ENCODE results near the gene GNG12.

The GNG12 gene

GRCh38 chr1:67705735-67706453 is 127.4 kb downstream of the GNG12 start:
- no peak for DNase-seq (ENCODE audit: low read depth)

GRCh38 chr1:67704351-67704750 is 128.9 kb downstream of the GNG12 start:
- no peak for DNase-seq (ENCODE audit: low read depth)

DNA sequence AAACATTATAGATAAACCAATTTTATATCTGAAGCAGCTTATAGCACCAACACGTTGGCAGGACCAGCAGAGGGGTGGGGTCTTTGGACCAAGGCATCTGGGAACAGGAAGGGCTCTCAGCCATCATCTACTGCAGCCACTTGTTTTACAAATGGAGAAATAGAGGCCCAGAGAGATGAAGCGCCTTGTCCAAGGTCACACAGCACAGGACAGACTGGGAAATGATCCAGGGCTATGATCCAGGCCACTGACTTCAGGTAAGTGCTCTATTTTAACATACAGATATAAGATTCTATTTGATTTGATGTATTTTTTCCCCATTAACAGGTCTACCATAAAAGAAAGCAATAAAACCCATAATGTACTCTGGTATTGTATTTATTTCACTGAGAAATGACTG is 131.4 kb downstream of the GNG12 start:
- DNase-seq (ENCODE audit: low read depth): no peak

DNA sequence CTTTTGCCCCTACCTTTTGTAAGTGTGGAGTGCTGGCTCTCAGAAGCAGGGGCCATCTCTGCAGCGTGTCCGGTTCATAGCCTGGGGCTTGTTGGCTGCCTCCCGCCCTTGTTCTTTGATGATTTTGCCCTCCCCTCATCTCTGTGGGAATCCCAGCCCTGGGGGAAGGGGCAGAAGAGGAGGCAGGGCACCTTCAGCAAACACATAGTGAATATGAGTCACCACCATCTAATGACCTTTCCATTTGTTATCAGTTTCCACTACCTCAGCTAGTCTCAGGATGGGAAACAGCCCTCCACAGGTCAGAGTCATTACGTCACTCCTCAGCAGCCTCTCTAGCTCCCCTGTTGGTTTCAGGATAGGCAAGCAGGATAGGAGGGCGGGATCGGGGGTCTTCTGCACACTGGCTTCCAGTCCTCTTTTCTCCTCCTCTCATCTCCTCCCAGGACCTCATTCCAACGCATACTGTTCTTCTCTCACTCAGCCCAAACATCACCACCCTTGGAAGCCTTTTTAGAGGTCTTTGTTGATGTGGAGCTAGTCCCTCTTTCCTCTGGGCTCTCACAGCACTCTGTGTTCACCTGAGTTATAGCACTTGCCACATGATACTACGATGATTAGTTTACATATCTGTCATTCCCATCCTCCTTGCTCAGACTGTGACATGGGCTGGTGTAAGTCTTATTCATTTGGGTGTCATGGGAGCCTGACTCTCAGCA is 132.4 kb downstream of the GNG12 start:
- DNase-seq (ENCODE audit: low read depth): no peak

- no peak for DNase-seq (ENCODE audit: low read depth)
Measured at GRCh38 chr1:67700220-67700619, 133.0 kb downstream of the GNG12 start.

DNA sequence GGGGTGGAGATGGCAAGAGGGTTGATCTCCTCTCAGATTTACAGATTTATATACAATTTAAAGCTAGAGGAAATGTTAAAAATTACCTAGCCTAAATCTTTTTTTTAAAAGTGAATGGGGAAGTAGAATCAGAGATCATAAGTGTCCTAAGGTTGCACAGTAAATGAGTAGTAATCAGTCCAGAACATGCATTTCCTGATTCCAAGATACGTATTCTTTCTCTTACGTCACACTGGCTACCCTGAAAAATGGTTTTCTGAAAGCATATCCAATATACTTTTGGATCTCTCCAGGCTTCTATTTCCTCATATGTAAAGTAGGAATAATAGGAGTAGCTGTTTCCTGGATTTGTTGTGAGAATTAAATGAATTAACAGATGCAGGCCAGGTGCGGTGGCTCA is 136.6 kb downstream of the GNG12 start:
- no peak for DNase-seq (ENCODE audit: low read depth)

- DNase-seq (ENCODE audit: low read depth): no peak
Measured at GRCh38 chr1:67695963-67696362, 137.3 kb downstream of the GNG12 start.

DNA sequence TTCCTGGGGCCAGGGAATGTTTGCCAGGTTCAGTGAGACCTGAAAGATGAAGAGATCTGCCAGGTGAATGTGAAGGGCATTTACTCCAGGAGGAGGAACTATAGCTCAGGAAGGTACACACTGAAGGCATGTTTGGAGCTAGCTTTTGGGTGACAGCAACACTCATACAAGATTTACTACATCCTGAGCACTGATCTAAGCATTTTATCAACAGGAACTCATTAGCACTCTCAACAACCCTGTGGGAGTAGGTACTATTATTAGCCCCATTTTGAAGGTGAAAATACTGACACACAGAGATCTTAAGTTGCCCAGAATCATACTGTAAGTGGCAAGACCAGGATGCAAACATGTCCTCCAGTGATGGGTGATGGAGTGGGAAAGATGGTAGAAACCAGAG is 141.6 kb downstream of the GNG12 start:
- DNase-seq (ENCODE audit: low read depth): no peak

DNA sequence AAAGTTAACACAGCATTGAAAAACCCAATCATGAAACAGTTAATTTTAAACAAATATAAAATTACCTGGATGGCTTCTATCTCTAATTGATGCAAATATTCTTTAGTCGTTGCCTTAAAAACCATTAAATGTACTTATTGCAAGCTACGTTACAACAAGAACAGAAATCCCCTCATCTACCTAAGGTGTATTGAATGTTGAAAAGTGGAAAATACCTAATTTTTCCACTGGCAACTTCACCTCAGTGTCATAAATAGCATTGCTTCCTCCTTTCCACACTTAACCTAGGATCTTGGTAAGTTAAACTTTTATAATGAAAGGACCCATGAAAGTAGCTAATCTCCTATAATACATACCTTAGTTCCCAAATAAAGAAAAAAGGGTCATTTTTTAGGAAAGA is 142.9 kb downstream of the GNG12 start:
- DNase-seq (ENCODE audit: low read depth): no peak

DNA sequence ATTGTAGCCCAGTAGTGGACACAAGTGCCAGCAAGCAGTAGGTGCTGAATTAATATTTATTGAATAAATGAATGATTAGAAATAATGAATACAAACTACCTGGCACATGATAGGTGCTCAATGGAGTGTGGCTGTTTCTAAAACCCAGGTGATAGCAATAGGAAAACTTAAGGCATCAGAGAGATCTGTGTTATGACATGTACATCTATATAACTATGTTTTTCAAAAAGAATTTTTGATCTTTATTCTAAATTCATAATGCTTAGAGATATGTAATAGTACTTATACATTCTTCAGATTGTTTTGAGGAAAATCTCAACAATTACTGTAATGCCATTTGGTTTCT is 143.3 kb downstream of the GNG12 start:
- DNase-seq (ENCODE audit: low read depth): no peak

DNA sequence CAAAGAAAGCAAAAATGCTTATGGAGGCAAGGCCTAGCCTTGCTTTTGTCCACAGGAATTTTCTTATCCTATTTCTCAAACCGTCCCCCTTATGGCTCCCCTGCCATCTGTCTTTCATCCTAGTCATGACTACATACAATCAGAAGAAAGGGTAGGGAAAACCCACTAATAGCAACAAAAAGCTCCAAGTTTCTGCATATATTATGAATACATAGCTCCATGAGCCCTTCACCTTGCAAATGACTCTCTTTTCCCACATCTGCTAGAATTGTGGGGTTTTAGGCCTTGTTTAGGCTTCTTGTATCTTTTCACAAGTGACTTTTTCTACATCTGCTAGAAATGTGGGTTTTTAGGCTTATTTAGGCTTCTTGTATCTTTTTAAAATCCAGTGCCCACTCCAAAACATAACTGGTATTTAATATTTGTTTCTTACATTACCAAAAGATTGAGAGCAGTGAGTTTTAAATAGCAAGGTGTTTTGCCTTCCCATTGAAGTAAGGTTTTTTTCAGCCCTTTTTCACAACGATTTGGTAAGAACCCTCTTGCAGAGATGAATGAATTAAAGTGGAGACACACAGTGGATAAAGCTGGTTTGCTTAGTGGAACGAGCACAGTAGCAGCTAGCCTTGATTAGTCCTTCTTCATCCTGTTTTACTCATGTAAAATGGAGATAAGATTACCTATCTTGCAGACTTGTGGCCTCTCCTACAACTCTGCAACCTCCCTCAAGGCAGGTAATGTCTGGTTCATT is 143.8 kb downstream of the GNG12 start:
- DNase-seq (ENCODE audit: low read depth): no peak

DNA sequence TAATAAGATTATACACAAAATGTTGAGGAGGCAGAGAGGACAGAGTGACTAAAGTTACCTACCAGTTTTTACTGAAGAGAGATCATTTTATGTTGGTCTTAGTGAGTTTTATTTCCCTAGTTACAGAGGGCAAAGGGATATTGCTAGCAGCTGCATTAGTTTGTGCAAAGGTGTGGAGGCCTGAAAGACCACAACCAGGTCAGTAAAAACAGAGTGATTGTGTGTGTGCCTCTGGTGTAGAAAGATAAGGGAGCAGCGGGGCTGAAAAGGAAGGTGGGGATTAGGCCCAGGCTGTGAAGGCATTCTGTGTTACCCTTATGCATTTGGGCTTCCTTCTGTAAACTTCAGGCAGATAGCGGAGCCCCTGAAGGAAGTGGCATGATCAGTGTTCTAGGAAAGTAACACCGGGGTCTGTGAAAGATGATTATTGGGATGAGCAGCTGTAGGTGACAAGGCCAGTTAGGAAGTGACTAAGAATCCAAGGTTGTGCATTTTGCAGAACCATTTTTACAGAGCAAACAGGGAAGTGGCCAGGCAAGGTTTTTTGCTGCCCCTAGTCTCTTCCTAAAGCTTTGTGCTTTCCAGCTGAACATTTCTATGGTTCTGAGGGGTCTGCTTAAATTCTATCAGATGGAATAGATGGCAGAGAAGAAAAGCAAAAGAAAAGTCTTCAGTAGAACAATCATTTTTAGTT is 144.6 kb downstream of the GNG12 start:
- DNase-seq (ENCODE audit: low read depth): no peak

DNA sequence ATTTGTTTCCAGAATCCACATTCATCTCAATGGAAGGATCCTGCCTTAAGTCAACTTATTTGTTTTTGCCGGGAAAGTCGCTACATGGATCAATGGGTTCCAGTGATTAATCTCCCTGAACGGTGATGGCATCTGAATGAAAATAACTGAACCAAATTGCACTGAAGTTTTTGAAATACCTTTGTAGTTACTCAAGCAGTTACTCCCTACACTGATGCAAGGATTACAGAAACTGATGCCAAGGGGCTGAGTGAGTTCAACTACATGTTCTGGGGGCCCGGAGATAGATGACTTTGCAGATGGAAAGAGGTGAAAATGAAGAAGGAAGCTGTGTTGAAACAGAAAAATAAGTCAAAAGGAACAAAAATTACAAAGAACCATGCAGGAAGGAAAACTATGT is 145.6 kb downstream of the GNG12 start:
- peak; percentile 76 for DNase-seq (ENCODE audit: low read depth)

DNA sequence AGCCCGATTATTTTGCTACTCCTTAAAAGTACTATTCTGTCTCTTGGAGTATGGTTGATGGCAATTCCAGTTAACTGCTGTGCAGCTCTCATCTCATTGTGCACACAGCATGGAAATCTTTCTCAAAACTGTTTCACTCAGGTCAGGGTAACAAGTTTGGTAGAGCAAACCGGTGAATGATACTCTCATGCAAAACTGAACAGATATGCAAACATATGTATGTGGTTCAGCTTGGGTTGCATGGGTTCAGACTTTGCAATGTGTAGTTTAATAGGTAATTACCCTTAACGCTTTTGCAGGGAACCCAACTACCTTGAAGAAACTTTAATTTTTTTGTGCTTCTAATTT is 146.1 kb downstream of the GNG12 start:
- DNase-seq (ENCODE audit: low read depth): no peak

DNA sequence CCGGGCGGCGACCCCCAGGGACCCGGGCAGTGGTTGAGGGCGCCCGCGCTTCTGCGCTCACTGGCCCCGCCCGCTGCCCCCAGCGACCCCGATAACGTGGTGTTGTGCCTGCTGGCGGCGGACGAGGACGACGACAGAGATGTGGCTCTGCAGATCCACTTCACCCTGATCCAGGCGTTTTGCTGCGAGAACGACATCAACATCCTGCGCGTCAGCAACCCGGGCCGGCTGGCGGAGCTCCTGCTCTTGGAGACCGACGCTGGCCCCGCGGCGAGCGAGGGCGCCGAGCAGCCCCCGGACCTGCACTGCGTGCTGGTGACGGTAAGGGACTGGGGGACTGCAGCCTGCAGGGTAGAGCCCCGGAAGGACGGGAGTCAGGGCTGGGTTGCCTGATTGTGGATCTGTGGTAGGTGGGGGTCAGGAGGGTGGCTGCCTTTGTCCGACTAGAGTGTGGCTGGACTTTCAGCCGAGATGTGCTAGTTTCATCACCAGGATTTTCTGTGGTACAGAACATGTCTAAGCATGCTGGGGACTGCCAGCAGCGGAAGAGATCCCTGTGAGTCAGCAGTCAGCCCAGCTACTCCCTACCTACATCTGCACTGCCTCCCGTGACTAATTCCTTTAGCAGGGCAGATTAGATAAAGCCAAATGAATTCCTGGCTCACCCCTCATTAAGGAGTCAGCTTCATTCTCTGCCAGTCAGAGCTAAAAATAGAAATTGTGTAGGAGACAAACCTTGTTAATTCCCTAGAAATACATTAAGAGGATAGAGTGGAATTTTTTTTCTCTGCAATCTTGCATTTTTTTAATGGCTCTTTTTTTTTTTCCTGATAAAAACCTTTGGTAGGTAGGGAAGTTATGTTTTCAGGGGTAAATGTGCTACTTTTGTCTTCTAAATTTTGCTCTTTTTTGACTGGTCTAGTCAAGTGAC is 146.7 kb downstream of the GNG12 start:
- peak; percentile 95 for DNase-seq (ENCODE audit: low read depth)

- DNase-seq (ENCODE audit: low read depth): peak; percentile 24
Measured at GRCh38 chr1:67685558-67686266, 147.6 kb downstream of the GNG12 start.

DNA sequence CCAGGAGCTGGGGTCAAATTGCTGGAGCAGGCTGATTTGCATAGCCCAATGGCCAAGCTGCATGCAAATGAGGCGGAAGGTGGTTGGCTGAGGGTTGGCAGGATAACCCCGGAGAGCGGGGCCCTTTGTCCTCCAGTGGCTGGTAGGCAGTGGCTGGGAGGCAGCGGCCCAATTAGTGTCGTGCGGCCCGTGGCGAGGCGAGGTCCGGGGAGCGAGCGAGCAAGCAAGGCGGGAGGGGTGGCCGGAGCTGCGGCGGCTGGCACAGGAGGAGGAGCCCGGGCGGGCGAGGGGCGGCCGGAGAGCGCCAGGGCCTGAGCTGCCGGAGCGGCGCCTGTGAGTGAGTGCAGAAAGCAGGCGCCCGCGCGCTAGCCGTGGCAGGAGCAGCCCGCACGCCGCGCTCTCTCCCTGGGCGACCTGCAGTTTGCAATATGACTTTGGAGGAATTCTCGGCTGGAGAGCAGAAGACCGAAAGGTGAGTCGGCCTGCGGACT is 148.2 kb downstream of the GNG12 start, which contains the start of gene GADD45A:
Gene GADD45A, plus strand, starts transcription at position 135 of the 491 bp plus-strand sequence. Its CDS starts 294 bp downstream, at position 429.
- DNase-seq (ENCODE audit: low read depth): peak; percentile 100

DNA sequence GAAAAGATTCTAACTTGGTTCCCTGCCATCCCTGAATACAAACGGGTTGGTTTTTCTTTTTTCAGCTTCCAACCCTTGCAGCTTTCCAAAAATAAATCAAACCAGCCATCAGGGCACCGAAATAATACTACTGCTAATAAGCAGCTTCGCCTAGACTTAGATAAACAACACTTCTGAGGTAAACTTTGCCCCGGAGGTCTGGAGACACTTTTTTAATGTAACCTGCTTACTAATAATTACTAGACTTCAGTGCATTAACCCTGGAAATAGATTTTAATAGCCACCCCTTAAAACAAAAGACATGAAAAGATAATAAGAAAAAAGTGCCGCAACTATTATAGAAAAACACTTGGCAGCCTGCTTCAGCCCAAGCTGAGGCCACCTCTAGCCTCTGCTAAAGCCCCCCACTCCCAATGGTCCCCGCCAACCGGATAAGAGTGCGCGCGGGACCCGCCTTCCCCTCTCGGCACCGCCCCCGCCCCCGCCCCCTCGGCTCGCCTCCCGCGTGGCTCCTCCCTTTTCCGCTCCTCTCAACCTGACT is 148.7 kb downstream of the GNG12 start:
- DNase-seq (ENCODE audit: low read depth): no peak

GRCh38 chr1:67683766-67684525 is 149.3 kb downstream of the GNG12 start:
- no peak for DNase-seq (ENCODE audit: low read depth)

DNA sequence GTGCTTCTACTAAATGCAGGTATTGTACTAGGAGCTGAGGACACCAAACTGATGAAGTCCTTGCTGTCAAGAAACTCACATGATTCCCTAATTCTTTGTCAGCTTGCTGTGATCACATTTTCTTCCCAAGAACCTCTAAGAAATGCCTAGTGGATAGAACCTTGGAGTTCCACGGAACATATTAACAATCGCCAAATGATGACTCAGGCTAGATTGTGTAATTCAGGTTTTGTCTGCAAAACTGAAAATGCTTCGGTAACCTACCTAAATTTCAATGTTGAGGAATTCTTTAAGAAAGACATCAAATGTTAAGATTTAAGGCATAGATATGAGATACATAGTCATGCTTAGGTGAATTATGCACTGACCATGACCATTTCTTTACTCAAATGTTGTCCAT is 150.0 kb downstream of the GNG12 start:
- peak; percentile 49 for DNase-seq (ENCODE audit: low read depth)
